Activated naive CD4-positive, alpha-beta T cell treated with anti-CD3 and anti-CD28 coated beads for 36 hours (primary cell): ENCODE measurements around the gene NFYA. TPM values are rescaled to one million over a fixed set of nuclear protein-coding genes. Genes with fewer than 3 reads are reported as not detected.
"Not testable (repeated sequence)": the region's sequence is repeated elsewhere in the genome, so short reads cannot be mapped to it uniquely, and the experiment has no call there.

ENCODE experiments used
- CTCF ChIA-PET: fragments of 350-600 bp; sonication (Branson Sonifier 250); formaldehyde crosslinking; loops from one replicate; lab custom pipeline; 2021; ENCODE audit warnings: antibody characterized with exemption; lab: Charles Lee
- DNase-seq: peaks from one replicate; pipeline ENCODE4 v3.0.0-alpha.2; 2020
- H3K27ac Mint-ChIP-seq: one replicate; pipeline ENCODE4 v1.8.0; 2021; ENCODE audit warnings: mild to moderate bottlenecking, mixed read lengths
- H3K27me3 Mint-ChIP-seq: one replicate; pipeline ENCODE4 v1.8.0; 2021; ENCODE audit warnings: low read depth, mixed read lengths
- H3K36me3 Mint-ChIP-seq: one replicate; pipeline ENCODE4 v1.8.0; 2021; ENCODE audit warnings: low read depth, mixed read lengths
- H3K4me1 Mint-ChIP-seq: one replicate; pipeline ENCODE4 v1.8.0; 2021; ENCODE audit warnings: low read depth, mixed read lengths
- H3K4me3 Mint-ChIP-seq: one replicate; pipeline ENCODE4 v1.8.0; 2021; ENCODE audit warnings: mild to moderate bottlenecking, moderate library complexity, mixed read lengths
- H3K9me3 Mint-ChIP-seq: one replicate; pipeline ENCODE4 v1.8.0; 2021; ENCODE audit warnings: mixed read lengths
- intact Hi-C: fragments of 100-400 bp; cut with micrococcal nuclease; formaldehyde crosslinking; loops from one replicate; pipeline ENCODE4 v1.15.1; 2023
- total RNA-seq, 2 experiments: library from RNA; stranded (reverse); gene quantifications; one replicate each; pipeline ENCODE4 v1.2.3, GENCODE V29; 2021

NFYA gene
- total RNA-seq, 2 experiments from 2014 or later = 38.0 to 38.7 TPM

DNA sequence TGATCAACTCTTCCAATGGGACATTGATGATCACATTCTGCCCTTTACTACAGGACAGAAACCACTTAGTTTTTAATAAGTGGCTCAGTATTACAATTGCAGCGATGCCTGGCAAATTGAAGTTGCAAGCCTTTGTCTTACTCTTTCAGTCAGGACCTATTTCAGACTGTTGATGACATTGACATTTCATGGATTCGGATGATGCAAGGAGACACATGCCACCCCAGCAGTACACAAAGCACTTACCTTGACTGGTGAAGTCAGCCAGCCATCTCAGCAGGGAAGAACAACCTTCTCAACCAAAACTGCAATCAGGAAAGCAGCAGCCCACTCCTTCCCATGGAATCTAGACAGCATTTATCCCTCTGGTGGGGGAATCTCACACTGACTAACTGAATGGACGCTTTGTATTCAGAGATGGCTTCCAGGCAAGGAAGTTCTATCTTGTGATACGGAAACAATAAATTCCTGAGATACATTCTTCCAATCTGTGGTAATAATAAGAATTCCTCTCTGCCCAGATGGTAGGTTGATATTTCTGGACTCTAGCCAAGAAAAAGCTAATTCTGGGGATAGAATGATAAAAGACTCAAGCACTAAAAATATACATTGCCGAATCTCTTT is 24.8 kb downstream of the NFYA start:
- peaks cover 53% of the 10 kb centered on the region for H3K36me3 Mint-ChIP-seq

DNA sequence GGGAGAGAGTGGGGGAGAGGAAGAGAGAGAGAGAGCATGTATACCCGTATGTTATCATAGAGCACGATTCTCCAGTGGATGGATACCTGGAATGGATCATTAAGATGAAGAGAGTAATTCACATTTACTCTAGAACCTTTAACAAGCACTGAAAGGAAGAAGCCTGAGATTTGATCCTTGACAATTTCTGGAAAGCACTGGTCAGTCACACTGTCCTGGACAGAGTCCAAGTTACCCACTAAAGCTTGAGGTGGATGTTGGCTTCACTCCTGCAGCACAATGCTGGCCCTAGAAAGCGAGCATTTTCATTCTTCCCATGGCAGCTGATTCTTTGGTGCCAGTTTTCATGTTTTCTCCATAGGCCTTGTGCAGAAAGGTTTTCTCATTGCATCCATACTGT is 25.6 kb downstream of the NFYA start:
- Mint-ChIP-seq H3K27me3 (no peaks in the 10 kb centered on the region), H3K27ac (peak overlapping the region; percentile 6), H3K36me3 (peaks cover 52% of the 10 kb centered on the region), H3K9me3 (no peaks in the 10 kb centered on the region), H3K4me3 (no peak overlapping the region), H3K4me1 (peaks cover 2% of the 10 kb centered on the region)
- CTCF ChIA-PET = interaction anchor here (1.2 to 1.6 kb wide), 3 partner anchors 84 to 221 kb away, joined by 3 to 4 read pairs (median 3); no protein-coding TSS in a partner anchor
- DNase-seq = no peak
- intact Hi-C loops = no loop called here

More for the DNA sequence above, 24.8 kb downstream of the NFYA start:
- Mint-ChIP-seq H3K9me3 (no peaks in the 10 kb centered on the region), H3K27ac (no peak overlapping the region), H3K27me3 (no peaks in the 10 kb centered on the region), H3K4me1 (peaks cover 2% of the 10 kb centered on the region), H3K4me3 (no peak overlapping the region)
- no peak for DNase-seq
- intact Hi-C loops = no loop called here
- CTCF ChIA-PET = interaction anchor here (1.6 kb wide), 1 partner anchor 222 kb away, joined by 3 read pairs; no protein-coding TSS in a partner anchor

DNA sequence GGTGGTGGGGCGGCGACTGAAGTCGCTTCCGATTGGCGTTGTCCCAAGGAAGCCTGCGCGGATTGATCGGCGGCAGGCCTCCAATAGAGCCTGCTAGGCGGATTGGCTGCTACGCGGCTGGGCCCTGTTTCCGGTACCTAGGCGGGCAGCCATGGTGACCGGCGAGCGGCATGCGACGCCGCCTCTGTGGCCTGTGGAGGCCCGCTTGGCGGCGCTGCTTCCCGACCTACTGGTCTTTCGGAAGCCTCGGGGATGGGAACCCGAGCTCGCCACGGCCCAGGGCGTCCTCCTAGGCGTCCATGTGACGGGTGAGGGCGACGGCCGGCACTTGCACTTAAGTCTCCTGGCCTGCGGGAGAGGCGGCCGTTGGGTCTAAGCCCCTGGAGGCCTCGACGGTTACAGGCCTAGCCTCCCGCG is 28.1 kb downstream of the NFYA start:
- CTCF ChIA-PET = interaction anchor here (0.6 kb wide), 1 partner anchor 214 kb away, joined by 5 read pairs; no protein-coding TSS in a partner anchor
- Mint-ChIP-seq H3K27ac (no peak overlapping the region), H3K27me3 (no peaks in the 10 kb centered on the region), H3K9me3 (no peaks in the 10 kb centered on the region), H3K4me1 (peaks cover 2% of the 10 kb centered on the region), H3K36me3 (peaks cover 42% of the 10 kb centered on the region), H3K4me3 (no peak overlapping the region)
- intact Hi-C loops = loop anchor here (5.0 kb wide), 2 partner anchors 46 to 96 kb away; no protein-coding TSS in a partner anchor
- no peak for DNase-seq

DNA sequence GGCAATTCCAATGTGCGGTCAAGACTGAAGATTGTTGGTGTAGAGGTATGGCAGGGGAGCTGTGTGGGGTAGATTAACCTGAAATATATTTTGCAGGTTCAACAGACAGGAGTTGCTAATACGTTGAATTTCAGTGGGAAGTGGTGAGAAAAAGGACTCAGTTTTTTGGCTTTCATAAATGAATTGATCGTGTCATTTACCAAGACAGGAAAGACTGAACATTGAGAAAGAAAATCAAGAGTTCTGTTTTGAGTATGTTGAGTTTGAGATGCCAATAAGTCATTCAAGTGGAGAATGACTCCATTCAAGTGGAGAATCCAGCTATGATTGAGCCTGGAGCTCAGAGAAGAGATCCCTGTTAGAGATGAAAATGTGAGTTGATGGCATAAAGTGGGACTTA is 31.1 kb downstream of the NFYA start:
- no peak overlapping the region for H3K27ac Mint-ChIP-seq
- H3K4me1 Mint-ChIP-seq = no peaks in the 10 kb centered on the region
- H3K9me3 Mint-ChIP-seq = no peaks in the 10 kb centered on the region
- DNase-seq = no peak
- intact Hi-C loops = loop anchor here (1.0 to 5.0 kb wide), 4 partner anchors 27 to 195 kb away; no protein-coding TSS in a partner anchor
- CTCF ChIA-PET = interaction anchor here (0.7 to 2.5 kb wide), 2 partner anchors 8 to 11 kb away, joined by 3 to 10 read pairs; no protein-coding TSS in a partner anchor
- H3K36me3 Mint-ChIP-seq = peaks cover 18% of the 10 kb centered on the region
- H3K27me3 Mint-ChIP-seq = no peaks in the 10 kb centered on the region
- H3K4me3 Mint-ChIP-seq = no peak overlapping the region

DNA sequence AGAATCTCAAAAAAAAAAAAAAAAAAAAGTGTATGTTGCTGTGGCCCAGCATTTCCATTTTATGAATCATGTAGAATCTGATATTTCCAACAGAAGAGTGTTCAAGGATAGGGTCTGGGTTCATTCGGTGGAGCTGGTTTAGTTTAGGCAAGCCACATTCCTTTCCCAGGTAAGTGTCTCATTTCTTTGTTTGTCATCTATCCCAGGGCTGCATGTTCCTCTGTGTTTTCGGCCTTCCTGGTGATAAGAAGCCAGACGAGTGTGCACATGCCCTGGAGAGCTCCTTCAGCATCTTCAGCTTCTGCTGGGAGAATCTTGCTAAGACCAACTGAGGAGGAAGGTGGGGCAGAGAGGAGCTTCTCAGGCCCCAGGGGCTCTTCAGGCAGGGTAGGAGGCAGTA is 38.2 kb downstream of the NFYA start:
- DNase-seq = no peak
- Mint-ChIP-seq H3K9me3 (no peaks in the 10 kb centered on the region), H3K4me3 (no peak overlapping the region), H3K36me3 (peaks cover 4% of the 10 kb centered on the region), H3K27ac (no peak overlapping the region), H3K27me3 (no peaks in the 10 kb centered on the region), H3K4me1 (no peaks in the 10 kb centered on the region)
- intact Hi-C loops = no loop called here
- CTCF ChIA-PET = no interaction called here

DNA sequence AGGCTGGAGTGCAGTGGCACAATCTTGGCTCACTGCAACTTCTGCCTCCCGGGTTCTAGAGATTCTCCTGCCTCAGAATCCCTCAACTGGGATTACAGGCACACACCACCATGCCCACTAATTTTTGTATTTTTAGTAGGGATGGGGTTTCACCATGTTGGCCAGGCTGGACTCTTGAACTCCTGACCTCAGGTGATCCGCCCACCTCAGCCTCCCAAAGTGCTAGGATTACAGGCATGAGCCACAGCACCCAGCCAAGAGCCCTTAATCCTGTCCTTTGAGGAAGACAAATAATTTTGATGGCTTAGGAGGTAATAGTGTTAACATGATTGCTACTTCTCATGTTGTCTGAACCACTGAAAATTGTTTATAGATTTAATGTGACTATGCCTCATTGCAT is 42.3 kb downstream of the NFYA start:
- H3K36me3 Mint-ChIP-seq, CTCF ChIA-PET, H3K4me3 Mint-ChIP-seq, DNase-seq, H3K27me3 Mint-ChIP-seq, H3K27ac Mint-ChIP-seq, intact Hi-C loops, H3K4me1 Mint-ChIP-seq, H3K9me3 Mint-ChIP-seq: not testable (repeated sequence)

DNA sequence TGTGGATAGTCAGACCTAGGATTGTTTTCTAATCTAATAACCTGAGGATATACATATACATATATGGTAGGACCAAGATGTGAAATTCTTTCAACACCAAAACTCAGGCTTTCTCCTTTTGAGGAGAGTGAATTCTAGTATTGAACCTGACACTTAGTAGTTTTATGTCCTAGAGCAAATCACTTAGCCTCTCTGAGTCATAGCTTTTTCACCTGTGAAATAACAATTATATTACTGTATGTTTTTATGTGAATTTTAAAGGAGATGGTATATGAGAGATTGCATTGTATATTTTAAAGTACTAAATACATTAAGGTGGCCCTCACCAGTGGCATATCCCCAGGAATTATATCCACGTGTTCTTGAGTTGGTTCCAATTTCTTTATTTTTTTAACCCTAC is 46.7 kb downstream of the NFYA start:
- Mint-ChIP-seq H3K4me3 (no peak overlapping the region), H3K27me3 (no peaks in the 10 kb centered on the region), H3K9me3 (no peaks in the 10 kb centered on the region), H3K36me3 (peaks cover 15% of the 10 kb centered on the region), H3K4me1 (no peaks in the 10 kb centered on the region), H3K27ac (no peak overlapping the region)
- intact Hi-C loops = no loop called here
- DNase-seq = no peak
- CTCF ChIA-PET = no interaction called here

DNA sequence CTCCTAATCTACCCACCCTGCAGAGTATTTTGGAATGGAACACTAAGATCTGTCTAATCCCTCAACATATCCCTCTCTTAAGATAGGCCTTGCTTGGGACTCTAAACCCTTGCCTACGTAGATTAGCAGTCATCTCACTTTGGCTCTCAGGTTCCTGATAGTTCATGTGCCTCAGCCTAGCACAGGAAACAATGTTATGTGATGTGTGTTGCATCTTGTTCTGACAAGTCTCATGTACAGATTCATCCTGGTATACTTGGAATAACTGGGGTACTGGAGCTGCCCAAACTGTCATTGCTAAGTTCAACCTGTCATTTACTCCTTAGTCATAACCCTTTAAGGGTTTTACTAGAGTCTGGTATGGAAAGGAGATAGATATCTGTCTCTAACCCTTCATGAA is 47.3 kb downstream of the NFYA start:
- Mint-ChIP-seq H3K27ac (no peak overlapping the region), H3K4me1 (no peaks in the 10 kb centered on the region), H3K36me3 (peaks cover 19% of the 10 kb centered on the region), H3K9me3 (no peaks in the 10 kb centered on the region), H3K4me3 (no peak overlapping the region), H3K27me3 (no peaks in the 10 kb centered on the region)
- CTCF ChIA-PET = interaction anchor here (1.5 kb wide), 1 partner anchor 62 kb away, joined by 4 read pairs; no protein-coding TSS in a partner anchor
- intact Hi-C loops = no loop called here
- no peak for DNase-seq

DNA sequence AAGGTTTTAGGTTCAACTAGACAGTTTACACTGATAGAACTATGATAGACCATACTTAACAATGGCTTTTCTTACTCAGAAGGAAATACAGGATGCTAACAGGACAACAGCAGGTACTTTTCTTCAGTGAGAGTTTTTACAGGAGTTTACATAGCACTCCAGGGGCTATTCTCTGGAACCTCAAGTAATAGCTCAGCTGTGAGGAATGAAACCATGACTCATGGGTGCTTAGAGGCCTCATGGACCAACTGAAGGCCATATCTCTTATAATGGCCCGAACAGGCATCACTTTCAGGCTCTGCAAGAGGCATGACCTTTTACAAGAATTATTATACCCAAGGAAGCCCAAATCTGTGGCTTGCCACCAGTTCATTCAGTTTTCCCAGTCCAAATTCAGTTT is 49.6 kb downstream of the NFYA start:
- H3K27me3 Mint-ChIP-seq = no peaks in the 10 kb centered on the region
- CTCF ChIA-PET = no interaction called here
- H3K27ac Mint-ChIP-seq = no peak overlapping the region
- H3K9me3 Mint-ChIP-seq = no peaks in the 10 kb centered on the region
- DNase-seq = no peak
- no peak overlapping the region for H3K4me3 Mint-ChIP-seq
- peaks cover 20% of the 10 kb centered on the region for H3K36me3 Mint-ChIP-seq
- no peaks in the 10 kb centered on the region for H3K4me1 Mint-ChIP-seq
- intact Hi-C loops = no loop called here

DNA sequence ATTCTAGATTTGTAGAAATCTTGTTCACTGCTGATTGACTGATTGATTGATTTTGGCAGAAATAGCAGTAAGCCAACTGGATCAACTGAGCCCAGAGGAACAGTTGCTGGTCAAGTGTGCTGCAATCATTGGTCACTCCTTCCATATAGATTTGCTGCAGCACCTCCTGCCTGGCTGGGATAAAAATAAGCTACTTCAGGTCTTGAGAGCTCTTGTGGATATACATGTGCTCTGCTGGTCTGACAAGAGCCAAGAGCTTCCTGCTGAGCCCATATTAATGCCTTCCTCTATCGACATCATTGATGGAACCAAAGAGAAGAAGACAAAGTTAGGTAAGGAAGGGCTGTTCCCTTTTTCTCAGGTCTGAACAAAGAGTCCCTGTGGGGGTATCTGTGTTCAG is 50.1 kb downstream of the NFYA start:
- CTCF ChIA-PET = interaction anchor here (0.6 kb wide), 1 partner anchor 134 kb away, joined by 3 read pairs; no protein-coding TSS in a partner anchor
- H3K27ac Mint-ChIP-seq = no peak overlapping the region
- peaks cover 22% of the 10 kb centered on the region for H3K36me3 Mint-ChIP-seq
- H3K9me3 Mint-ChIP-seq = no peaks in the 10 kb centered on the region
- intact Hi-C loops = no loop called here
- H3K27me3 Mint-ChIP-seq = no peaks in the 10 kb centered on the region
- no peak for DNase-seq
- H3K4me3 Mint-ChIP-seq = no peak overlapping the region
- no peaks in the 10 kb centered on the region for H3K4me1 Mint-ChIP-seq

DNA sequence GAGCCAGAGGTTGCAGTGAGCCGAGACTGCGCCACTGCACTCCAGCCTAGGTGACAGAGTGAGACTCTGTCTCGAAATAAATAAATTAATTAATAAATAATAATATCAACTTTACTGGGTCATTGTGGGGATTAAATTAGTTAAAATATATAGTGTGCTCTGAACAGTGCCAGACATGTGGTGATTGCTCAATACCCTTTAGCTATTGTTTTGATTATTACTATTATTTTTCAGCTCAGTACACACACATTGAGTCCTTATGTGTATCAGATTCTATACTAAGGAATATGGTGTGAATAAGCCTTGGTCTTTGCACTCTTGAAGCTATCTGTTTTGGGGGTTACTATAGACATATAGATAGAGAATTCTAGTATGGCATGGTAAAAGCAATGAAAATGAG is 52.5 kb downstream of the NFYA start:
- intact Hi-C loops = no loop called here
- H3K4me3 Mint-ChIP-seq = no peak overlapping the region
- CTCF ChIA-PET = no interaction called here
- peaks cover 22% of the 10 kb centered on the region for H3K36me3 Mint-ChIP-seq
- no peaks in the 10 kb centered on the region for H3K4me1 Mint-ChIP-seq
- H3K27ac Mint-ChIP-seq = no peak overlapping the region
- no peaks in the 10 kb centered on the region for H3K9me3 Mint-ChIP-seq
- DNase-seq = no peak
- H3K27me3 Mint-ChIP-seq = no peaks in the 10 kb centered on the region

DNA sequence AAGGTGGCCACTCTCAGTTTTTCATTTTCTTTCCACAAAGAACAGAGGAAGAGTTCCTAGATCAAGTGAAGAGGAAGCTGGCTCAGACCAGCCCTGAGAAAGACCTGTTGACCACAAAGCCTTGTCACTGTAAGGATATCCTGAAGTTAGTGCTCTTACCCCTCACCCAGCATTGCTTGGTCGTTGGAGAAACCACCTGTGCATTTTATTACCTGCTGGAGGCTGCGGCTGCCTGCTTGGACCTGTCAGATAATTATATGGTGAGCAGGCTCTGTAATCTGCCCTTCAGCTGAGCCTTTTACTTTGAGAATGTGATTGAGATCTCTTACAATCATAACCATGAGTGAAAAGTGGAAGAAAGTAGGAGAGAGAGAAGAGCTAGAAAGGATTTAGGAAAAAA is 59.5 kb downstream of the NFYA start:
- H3K27me3 Mint-ChIP-seq = no peaks in the 10 kb centered on the region
- H3K36me3 Mint-ChIP-seq = peaks cover 11% of the 10 kb centered on the region
- no peak overlapping the region for H3K4me3 Mint-ChIP-seq
- no peaks in the 10 kb centered on the region for H3K4me1 Mint-ChIP-seq
- CTCF ChIA-PET = no interaction called here
- H3K27ac Mint-ChIP-seq = no peak overlapping the region
- intact Hi-C loops = no loop called here
- no peak for DNase-seq
- no peaks in the 10 kb centered on the region for H3K9me3 Mint-ChIP-seq
